DOHH2 (cell line): ENCODE measurements around the gene PLCG2.

Experiments used
- H3F3A ChIP-seq: fragments of 200-600 bp; sonication (generic), shearing (Covaris generic); 2 replicates; pipeline ENCODE4 v1.6.0; 2016; ENCODE audit warnings: antibody characterized with exemption, mild to moderate bottlenecking; ENCODE audit not compliant: control insufficient read depth, insufficient read depth
- H3K27ac ChIP-seq: fragments of 200-600 bp; sonication (generic); 2 replicates; pipeline ENCODE4 v1.5.1; 2014; ENCODE audit warnings: low read depth, mild to moderate bottlenecking, low read length, moderate library complexity
- H3K27me3 ChIP-seq: fragments of 200-600 bp; sonication (generic); 2 replicates; pipeline ENCODE4 v1.6.1; 2014; ENCODE audit warnings: mild to moderate bottlenecking, low read length, mixed read lengths; ENCODE audit not compliant: control insufficient read depth
- H3K36me3 ChIP-seq: fragments of 200-600 bp; sonication (generic); 2 replicates; pipeline ENCODE4 v1.6.1; 2014; ENCODE audit warnings: mild to moderate bottlenecking, low read length, moderate library complexity, mixed read lengths; ENCODE audit not compliant: control insufficient read depth
- H3K4me1 ChIP-seq: fragments of 200-600 bp; sonication (generic); 2 replicates; pipeline ENCODE4 v1.6.1; 2014; ENCODE audit warnings: mild to moderate bottlenecking, low read length, mixed read lengths; ENCODE audit not compliant: control insufficient read depth
- H3K4me2 ChIP-seq: fragments of 200-600 bp; sonication (generic); 2 replicates; pipeline ENCODE4 v1.6.0; 2014; ENCODE audit warnings: mild to moderate bottlenecking, low read length, moderate library complexity
- H3K4me3 ChIP-seq: fragments of 200-600 bp; sonication (generic); 2 replicates; pipeline ENCODE4 v1.5.1; 2014; ENCODE audit warnings: mild to moderate bottlenecking, low read length, mixed read lengths
- H3K79me2 ChIP-seq: fragments of 200-600 bp; sonication (generic); 2 replicates; pipeline ENCODE4 v1.6.1; 2014; ENCODE audit warnings: mild to moderate bottlenecking, low read length, mixed read lengths; ENCODE audit not compliant: control insufficient read depth
- H3K9me2 ChIP-seq: fragments of 200-600 bp; sonication (generic); replicated peaks from 2 replicates; pipeline ENCODE4 v1.6.1; 2014; ENCODE audit warnings: mild to moderate bottlenecking, low read length, mixed read lengths; ENCODE audit not compliant: control insufficient read depth
- H3K9me3 ChIP-seq: fragments of 200-600 bp; sonication (generic); 2 replicates; pipeline ENCODE4 v1.6.1; 2014; ENCODE audit warnings: antibody characterized with exemption, low read length, mixed read lengths; ENCODE audit not compliant: control insufficient read depth, insufficient read depth
- H4K20me1 ChIP-seq: fragments of 200-600 bp; sonication (generic); 2 replicates; pipeline ENCODE4 v1.6.0; 2014; ENCODE audit warnings: low read depth, mild to moderate bottlenecking, antibody characterized with exemption, low read length, moderate library complexity; ENCODE audit not compliant: control insufficient read depth, insufficient read depth
- CTCF ChIP-seq: fragments of 200-600 bp; sonication (generic); IDR thresholded peaks from one replicate; pipeline ENCODE4 v1.5.1; 2014; ENCODE audit warnings: antibody characterized with exemption, mild to moderate bottlenecking, low read depth, low read length; ENCODE audit not compliant: poor library complexity, severe bottlenecking
- EZH2phosphoT487 ChIP-seq: fragments of 200-600 bp; sonication (generic); IDR thresholded peaks from 2 replicates; pipeline ENCODE4 v1.6.1; 2017; ENCODE audit warnings: borderline replicate concordance, mild to moderate bottlenecking, antibody characterized with exemption, low read length, moderate library complexity, mixed read lengths

Gene PLCG2

GRCh38 chr16:81806696-81807095 is 27.6 kb downstream of the PLCG2 start:
- H3K9me3 ChIP-seq, result peaks cover 5% of the 10 kb centered on the region; the same call in 1 of the 2 replicates
- H3K27ac ChIP-seq, result peak overlapping the region; percentile 99
- peak overlapping the region; percentile 65 for H3K4me3 ChIP-seq
- H3K27me3 ChIP-seq, result no peaks in the 10 kb centered on the region
- H3K4me1 ChIP-seq, result peaks cover 98% of the 10 kb centered on the region
- TF ChIP-seq EZH2phosphoT487 (no peak), CTCF (no peak)
- no peaks in the 10 kb centered on the region for H3K9me2 ChIP-seq
- peaks cover 93% of the 10 kb centered on the region for H3K79me2 ChIP-seq
- H3F3A ChIP-seq, result peaks cover 75% of the 10 kb centered on the region
- H4K20me1 ChIP-seq, result no peaks in the 10 kb centered on the region
- peak overlapping the region; percentile 69 for H3K4me2 ChIP-seq
- H3K36me3 ChIP-seq, result peaks cover 85% of the 10 kb centered on the region

GRCh38 chr16:81807767-81808358 is 28.8 kb downstream of the PLCG2 start:
- Histone ChIP-seq H4K20me1 (no peaks in the 10 kb centered on the region), H3K79me2 (peaks cover 91% of the 10 kb centered on the region), H3F3A (peaks cover 72% of the 10 kb centered on the region), H3K4me3 (peak overlapping the region; percentile 65), H3K4me2 (peak overlapping the region; percentile 69), H3K9me2 (no peaks in the 10 kb centered on the region), H3K27ac (peak overlapping the region; percentile 99), H3K27me3 (no peaks in the 10 kb centered on the region), H3K9me3 (peaks cover 5% of the 10 kb centered on the region; the same call in 1 of the 2 replicates), H3K36me3 (peaks cover 74% of the 10 kb centered on the region), H3K4me1 (peaks cover 94% of the 10 kb centered on the region)
- TF ChIP-seq EZH2phosphoT487 (no peak), CTCF (no peak)

- Histone ChIP-seq H3K4me1 (peaks cover 94% of the 10 kb centered on the region), H3F3A (peaks cover 67% of the 10 kb centered on the region), H3K27ac (peak overlapping the region; percentile 99), H3K79me2 (peaks cover 91% of the 10 kb centered on the region), H3K4me3 (peak overlapping the region; percentile 69), H4K20me1 (no peaks in the 10 kb centered on the region), H3K27me3 (no peaks in the 10 kb centered on the region), H3K36me3 (peaks cover 64% of the 10 kb centered on the region), H3K9me3 (peaks cover under 1% of the 10 kb centered on the region; the same call in 1 of the 2 replicates), H3K9me2 (no peaks in the 10 kb centered on the region), H3K4me2 (peak overlapping the region; percentile 82)
- TF ChIP-seq EZH2phosphoT487 (no peak), CTCF (no peak)
These were observed 29.9 kb downstream of the PLCG2 start for GRCh38 chr16:81808933-81809480.
